ENCODE data around the gene TXNRD2. TPM values are rescaled to one million over a fixed set of nuclear protein-coding genes. Genes with fewer than 3 reads are reported as not detected.
A peak's percentile ranks its signal among the peaks of the same experiment; 100 is the strongest.

Gene TXNRD2
- total RNA-seq, 4 donors from 2014 or later, result 8.4 to 33.2 (median 15.7) TPM

GRCh38 chr22:19988965-19989724 is 47.5 kb upstream of the TXNRD2 start:
- TF ChIP-seq CTCF (IDR thresholded peaks at IDR 0.05) (no peak), POLR2A (IDR thresholded peaks at IDR 0.05) (no peak), EP300 (IDR thresholded peaks at IDR 0.05) (no peak), POLR2AphosphoS5 (IDR thresholded peaks at IDR 0.05) (no peak)
- peaks cover 32% of the 10 kb centered on the region for H3K4me1 ChIP-seq
- DNase-seq (ENCODE audit: low spot score in 2 of 2), result no peak
- WGBS, result 83% methylated on average over 10 of the region's 18 CpGs
- H3K27me3 ChIP-seq, result no peaks in the 10 kb centered on the region
- no peak overlapping the region for H3K27ac ChIP-seq
- H3K36me3 ChIP-seq, result no peaks in the 10 kb centered on the region
- H3K4me3 ChIP-seq, result no peak overlapping the region
- H3K9me3 ChIP-seq, result no peaks in the 10 kb centered on the region

GRCh38 chr22:19988331-19988808 is 46.8 kb upstream of the TXNRD2 start:
- H3K27me3 ChIP-seq, result no peaks in the 10 kb centered on the region
- DNase-seq (ENCODE audit: low spot score in 2 of 2), result no peak
- no peaks in the 10 kb centered on the region for H3K36me3 ChIP-seq
- H3K9me3 ChIP-seq, result no peaks in the 10 kb centered on the region
- no peak for TF ChIP-seq POLR2AphosphoS5 (IDR thresholded peaks at IDR 0.05)
- TF ChIP-seq EP300 (IDR thresholded peaks at IDR 0.05), result no peak
- TF ChIP-seq CTCF (IDR thresholded peaks at IDR 0.05), result no peak
- no peak for TF ChIP-seq POLR2A (IDR thresholded peaks at IDR 0.05)
- peaks cover 38% of the 10 kb centered on the region for H3K4me1 ChIP-seq
- H3K27ac ChIP-seq, result no peak overlapping the region
- no peak overlapping the region for H3K4me3 ChIP-seq
- 88% methylated on average over 9 of the region's 9 CpGs for WGBS

GRCh38 chr22:19987394-19988306 is 46.0 kb upstream of the TXNRD2 start:
- 76% methylated on average over 6 of the region's 24 CpGs for WGBS
- H3K27ac ChIP-seq, result no peak overlapping the region
- no peaks in the 10 kb centered on the region for H3K9me3 ChIP-seq
- H3K36me3 ChIP-seq, result no peaks in the 10 kb centered on the region
- DNase-seq (ENCODE audit: low spot score in 2 of 2), result no peak
- no peaks in the 10 kb centered on the region for H3K27me3 ChIP-seq
- H3K4me1 ChIP-seq, result peaks cover 41% of the 10 kb centered on the region
- H3K4me3 ChIP-seq, result peak overlapping the region; percentile 75
- no peak for TF ChIP-seq POLR2AphosphoS5 (IDR thresholded peaks at IDR 0.05)
- no peak for TF ChIP-seq CTCF (IDR thresholded peaks at IDR 0.05)
- TF ChIP-seq EP300 (IDR thresholded peaks at IDR 0.05), result no peak
- TF ChIP-seq POLR2A (IDR thresholded peaks at IDR 0.05), result no peak

- no peaks in the 10 kb centered on the region for H3K27me3 ChIP-seq
- no peak for DNase-seq (ENCODE audit: low spot score in 2 of 2)
- H3K4me1 ChIP-seq, result peaks cover 41% of the 10 kb centered on the region
Observed at GRCh38 chr22:19986410-19987341, 45.1 kb upstream of the TXNRD2 start.

More at GRCh38 chr22:19986410-19987341, 45.1 kb upstream of the TXNRD2 start:
- Histone ChIP-seq H3K9me3 (no peaks in the 10 kb centered on the region), H3K27ac (peak overlapping the region; percentile 73), H3K4me3 (peak overlapping the region; percentile 75), H3K36me3 (peaks cover 5% of the 10 kb centered on the region)
- TF ChIP-seq EP300 (IDR thresholded peaks at IDR 0.05) (no peak), POLR2A (IDR thresholded peaks at IDR 0.05) (no peak), POLR2AphosphoS5 (IDR thresholded peaks at IDR 0.05) (no peak), CTCF (IDR thresholded peaks at IDR 0.05) (no peak)
- WGBS, result no CpG with 5 or more reads among the region's 76 CpGs
